ENCODE results near the gene ZW10. TPM values are rescaled to one million over a fixed set of nuclear protein-coding genes. Genes with fewer than 3 reads are reported as not detected.

Gene ZW10
- polyA plus RNA-seq, 1 donor from 2014 or later: 14.1 TPM

- Mint-ChIP-seq H3K27ac (no peak overlapping the region), H3K4me3 (no peak overlapping the region), H3K4me1 (peaks cover 0 to 4% (median 0%) of the 10 kb centered on the region in 3 donors), H3K9me3 (peaks cover 0 to 7% (median 6%) of the 10 kb centered on the region in 3 donors), H3K36me3 (peaks cover 4% of the 10 kb centered on the region), H3K27me3 (no peaks in the 10 kb centered on the region)
These were observed 76.4 kb downstream of the ZW10 start for GRCh38 chr11:113697111-113697510.

- H3K4me1 Mint-ChIP-seq: no peaks in the 10 kb centered on the region
- peaks cover 2% of the 10 kb centered on the region for H3K36me3 Mint-ChIP-seq
- H3K4me3 Mint-ChIP-seq: no peak overlapping the region
- no peak overlapping the region for H3K27ac Mint-ChIP-seq
- no peaks in the 10 kb centered on the region for H3K27me3 Mint-ChIP-seq
- no peaks in the 10 kb centered on the region for H3K9me3 Mint-ChIP-seq
These were observed 78.3 kb downstream of the ZW10 start for GRCh38 chr11:113695207-113695606.

- Mint-ChIP-seq H3K36me3 (peaks cover 2% of the 10 kb centered on the region), H3K9me3 (no peaks in the 10 kb centered on the region), H3K4me3 (no peak overlapping the region), H3K27me3 (no peaks in the 10 kb centered on the region), H3K4me1 (no peaks in the 10 kb centered on the region), H3K27ac (no peak overlapping the region)
These were observed 79.1 kb downstream of the ZW10 start for GRCh38 chr11:113694390-113694789.

GRCh38 chr11:113693030-113693429, 80.5 kb downstream of the ZW10 start:
- no peaks in the 10 kb centered on the region for H3K4me1 Mint-ChIP-seq
- no peaks in the 10 kb centered on the region for H3K9me3 Mint-ChIP-seq
- peak overlapping the region in 1 of 4 donors; percentile 1 for H3K4me3 Mint-ChIP-seq
- no peak overlapping the region for H3K27ac Mint-ChIP-seq
- no peaks in the 10 kb centered on the region for H3K27me3 Mint-ChIP-seq
- peaks cover 2% of the 10 kb centered on the region for H3K36me3 Mint-ChIP-seq

GRCh38 chr11:113690619-113691569, 82.6 kb downstream of the ZW10 start:
- Mint-ChIP-seq H3K4me3 (no peak overlapping the region), H3K27me3 (no peaks in the 10 kb centered on the region), H3K27ac (peak overlapping the region in 1 of 3 donors; percentile 39), H3K4me1 (peaks cover 0 to 2% (median under 1%) of the 10 kb centered on the region in 3 donors), H3K9me3 (no peaks in the 10 kb centered on the region), H3K36me3 (peaks cover 5% of the 10 kb centered on the region)

- peaks cover 5% of the 10 kb centered on the region for H3K36me3 Mint-ChIP-seq
- H3K4me1 Mint-ChIP-seq: peaks cover 0 to 8% (median 6%) of the 10 kb centered on the region in 3 donors
- no peaks in the 10 kb centered on the region for H3K9me3 Mint-ChIP-seq
- no peaks in the 10 kb centered on the region for H3K27me3 Mint-ChIP-seq
- H3K27ac Mint-ChIP-seq: peak overlapping the region in 1 of 3 donors; percentile 39
- no peak overlapping the region for H3K4me3 Mint-ChIP-seq
These were observed 83.5 kb downstream of the ZW10 start for GRCh38 chr11:113689768-113690618.

- Mint-ChIP-seq H3K36me3 (peaks cover 5% of the 10 kb centered on the region), H3K9me3 (no peaks in the 10 kb centered on the region), H3K27ac (no peak overlapping the region), H3K27me3 (peaks cover 8% of the 10 kb centered on the region), H3K4me3 (no peak overlapping the region), H3K4me1 (peaks cover 0 to 8% (median 6%) of the 10 kb centered on the region in 3 donors)
These were observed 87.7 kb downstream of the ZW10 start for GRCh38 chr11:113685654-113686359.

- Mint-ChIP-seq H3K9me3 (no peaks in the 10 kb centered on the region), H3K4me3 (peak overlapping the region in 1 of 4 donors; percentile 22), H3K36me3 (peaks cover 5% of the 10 kb centered on the region), H3K27ac (no peak overlapping the region), H3K27me3 (peaks cover 8% of the 10 kb centered on the region), H3K4me1 (peaks cover 0 to 8% (median 6%) of the 10 kb centered on the region in 3 donors)
These were observed 89.0 kb downstream of the ZW10 start for GRCh38 chr11:113684496-113684895.

- H3K27me3 Mint-ChIP-seq: peaks cover 8% of the 10 kb centered on the region
These were observed 89.9 kb downstream of the ZW10 start for GRCh38 chr11:113683481-113684046.

More at GRCh38 chr11:113683481-113684046, 89.9 kb downstream of the ZW10 start:
- Mint-ChIP-seq H3K9me3 (no peaks in the 10 kb centered on the region), H3K4me3 (no peak overlapping the region), H3K36me3 (peaks cover 5% of the 10 kb centered on the region), H3K27ac (no peak overlapping the region), H3K4me1 (peaks cover 0 to 8% (median 6%) of the 10 kb centered on the region in 3 donors)

Other genes starting within 250 kb of the ZW10 start
- not detected for gene TMPRSS5, start 67.4 kb downstream of the ZW10 start, polyA plus RNA-seq
- gene CLDN25, start 6.1 kb upstream of the ZW10 start, polyA plus RNA-seq: not detected
- gene USP28, start 101.9 kb upstream of the ZW10 start, polyA plus RNA-seq: 79.2 TPM
- not detected for gene HTR3B, start 131.1 kb upstream of the ZW10 start, polyA plus RNA-seq
- 11.3 TPM for gene HTR3A, start 201.4 kb upstream of the ZW10 start, polyA plus RNA-seq

Measured in IgD-negative memory B cell (primary cell).